Loucy (cell line): ENCODE results near the gene TTLL7.
"Not testable (repeated sequence)": the region's sequence is repeated elsewhere in the genome, so short reads cannot be mapped to it uniquely, and the experiment has no call there.

Experiments
- H2AFZ ChIP-seq: fragments of 200-600 bp; sonication (generic); 2 replicates; pipeline ENCODE4 v1.6.0; 2016; ENCODE audit warnings: antibody characterized with exemption, mild to moderate bottlenecking, low read length, moderate library complexity
- H3F3A ChIP-seq: fragments of 200-600 bp; 2 replicates; pipeline ENCODE4 v1.6.0; 2016; ENCODE audit warnings: antibody characterized with exemption, low read depth, mild to moderate bottlenecking
- H3K27me3 ChIP-seq: fragments of 200-600 bp; sonication (generic); 2 replicates; pipeline ENCODE4 v1.6.1; 2014; ENCODE audit warnings: low read length, mild to moderate bottlenecking; ENCODE audit not compliant: insufficient read depth, poor library complexity, severe bottlenecking
- H3K36me3 ChIP-seq: fragments of 200-600 bp; sonication (generic); 2 replicates; pipeline ENCODE4 v1.6.1; 2016; ENCODE audit warnings: low read length; ENCODE audit not compliant: insufficient read depth
- H3K4me1 ChIP-seq: fragments of 200-600 bp; sonication (generic); 2 replicates; pipeline ENCODE4 v1.5.1; 2014; ENCODE audit warnings: low read length, mild to moderate bottlenecking; ENCODE audit not compliant: insufficient read depth, poor library complexity, severe bottlenecking
- H3K4me2 ChIP-seq: fragments of 200-600 bp; sonication (generic); 2 replicates; pipeline ENCODE4 v1.6.0; 2014; ENCODE audit warnings: antibody characterized with exemption, low read length, low read depth, mild to moderate bottlenecking; ENCODE audit not compliant: poor library complexity, severe bottlenecking
- H3K4me3 ChIP-seq: fragments of 200-600 bp; sonication (generic); 2 replicates; pipeline ENCODE4 v1.5.1; 2014; ENCODE audit warnings: low read length, mild to moderate bottlenecking, mixed read lengths; ENCODE audit not compliant: poor library complexity, severe bottlenecking
- H3K79me2 ChIP-seq: fragments of 200-600 bp; sonication (generic); 2 replicates; pipeline ENCODE4 v1.6.1; 2014; ENCODE audit warnings: low read length; ENCODE audit not compliant: insufficient read depth
- H3K9ac ChIP-seq: fragments of 200-600 bp; sonication (generic); 2 replicates; pipeline ENCODE4 v1.6.0; 2014; ENCODE audit warnings: mild to moderate bottlenecking, low read depth, low read length, moderate library complexity; ENCODE audit not compliant: poor library complexity, severe bottlenecking
- H3K9me2 ChIP-seq: fragments of 200-600 bp; sonication (generic); replicated peaks from 2 replicates; pipeline ENCODE4 v1.6.1; 2016; ENCODE audit warnings: low read depth, low read length, mixed read lengths
- H3K9me3 ChIP-seq: fragments of 200-600 bp; sonication (generic); 2 replicates; pipeline ENCODE4 v1.6.1; 2014; ENCODE audit warnings: mild to moderate bottlenecking, antibody characterized with exemption, low read length, low read depth; ENCODE audit not compliant: insufficient read depth
- H4K20me1 ChIP-seq: fragments of 200-600 bp; sonication (generic); 2 replicates; pipeline ENCODE4 v1.6.0; 2014; ENCODE audit warnings: antibody characterized with exemption, low read length, mild to moderate bottlenecking; ENCODE audit not compliant: insufficient read depth, poor library complexity, severe bottlenecking
- CTCF ChIP-seq: fragments of 200-600 bp; sonication (generic); conservative IDR thresholded peaks from 2 replicates; pipeline ENCODE4 v1.5.1; 2014; ENCODE audit warnings: mild to moderate bottlenecking, antibody characterized with exemption, low read length
- EZH2phosphoT487 ChIP-seq: fragments of 200-600 bp; IDR thresholded peaks from 2 replicates; pipeline ENCODE4 v1.6.1; 2018; ENCODE audit warnings: antibody characterized with exemption, mild to moderate bottlenecking, moderate library complexity, borderline replicate concordance

Gene TTLL7

GRCh38 chr1:83918688-83919285 lies 80.1 kb downstream of the TTLL7 start:
- H2AFZ ChIP-seq = no peak overlapping the region
- TF ChIP-seq CTCF (no peak), EZH2phosphoT487 (no peak)
- H3K79me2 ChIP-seq = no peaks in the 10 kb centered on the region
- no peaks in the 10 kb centered on the region for H3K4me1 ChIP-seq
- H3K9ac ChIP-seq = no peak overlapping the region
- no peaks in the 10 kb centered on the region for H3F3A ChIP-seq
- H3K4me2 ChIP-seq = no peak overlapping the region
- H3K27me3 ChIP-seq = no peaks in the 10 kb centered on the region
- no peaks in the 10 kb centered on the region for H3K9me3 ChIP-seq
- no peaks in the 10 kb centered on the region for H3K9me2 ChIP-seq
- H3K36me3 ChIP-seq = no peaks in the 10 kb centered on the region
- H4K20me1 ChIP-seq = no peaks in the 10 kb centered on the region
- no peak overlapping the region for H3K4me3 ChIP-seq

- no peak overlapping the region for H3K4me2 ChIP-seq
- H3K4me3 ChIP-seq = no peak overlapping the region
- no peaks in the 10 kb centered on the region for H3K9me3 ChIP-seq
- no peaks in the 10 kb centered on the region for H3K4me1 ChIP-seq
- H4K20me1 ChIP-seq = no peaks in the 10 kb centered on the region
- H3K27me3 ChIP-seq = no peaks in the 10 kb centered on the region
- H3K9me2 ChIP-seq = no peaks in the 10 kb centered on the region
- TF ChIP-seq CTCF = no peak
- no peak for TF ChIP-seq EZH2phosphoT487
- H3K9ac ChIP-seq = no peak overlapping the region
- no peaks in the 10 kb centered on the region for H3F3A ChIP-seq
- no peak overlapping the region for H2AFZ ChIP-seq
- H3K36me3 ChIP-seq = no peaks in the 10 kb centered on the region
- no peaks in the 10 kb centered on the region for H3K79me2 ChIP-seq
Measured at GRCh38 chr1:83917959-83918358, 81.0 kb downstream of the TTLL7 start.

GRCh38 chr1:83916094-83916493 lies 82.8 kb downstream of the TTLL7 start:
- H2AFZ ChIP-seq, H3K9me3 ChIP-seq, H3K27me3 ChIP-seq, H3F3A ChIP-seq, H3K9me2 ChIP-seq, H3K4me3 ChIP-seq, H3K4me1 ChIP-seq, H3K4me2 ChIP-seq, H4K20me1 ChIP-seq, H3K79me2 ChIP-seq, H3K36me3 ChIP-seq, H3K9ac ChIP-seq: not testable (repeated sequence)

- Histone ChIP-seq H3F3A (no peaks in the 10 kb centered on the region), H3K9me3 (no peaks in the 10 kb centered on the region), H3K4me2 (no peak overlapping the region), H3K9me2 (no peaks in the 10 kb centered on the region), H3K4me3 (no peak overlapping the region), H3K27me3 (no peaks in the 10 kb centered on the region), H3K36me3 (no peaks in the 10 kb centered on the region), H3K9ac (no peak overlapping the region), H2AFZ (no peak overlapping the region), H4K20me1 (no peaks in the 10 kb centered on the region), H3K79me2 (no peaks in the 10 kb centered on the region), H3K4me1 (no peaks in the 10 kb centered on the region)
- TF ChIP-seq CTCF (no peak), EZH2phosphoT487 (no peak)
Measured at GRCh38 chr1:83912876-83913275, 86.1 kb downstream of the TTLL7 start.
